HAP-1 (cell line): ENCODE data around the gene ASIC2.

Experiments used
- DNase-seq, 2 experiments: peaks; one replicate each; pipeline ENCODE4 v3.0.0-alpha.2; 2016 to 2020; ENCODE audit warnings: low spot score in 2 of 2
- H3K27me3 ChIP-seq: fragments of 250-450 bp; sonication (Bioruptor Pico); 2 replicates; pipeline ENCODE4 v1.5.1; 2020; ENCODE audit warnings: low read depth, mild to moderate bottlenecking, moderate library complexity
- H3K36me3 ChIP-seq: fragments of 250-450 bp; sonication (Bioruptor Pico); replicated peaks from 2 replicates; pipeline ENCODE4 v1.5.1; 2020; ENCODE audit warnings: mild to moderate bottlenecking
- H3K4me1 ChIP-seq: fragments of 250-450 bp; sonication (Bioruptor Pico); 2 replicates; pipeline ENCODE4 v1.5.1; 2020; ENCODE audit warnings: mild to moderate bottlenecking
- H3K4me3 ChIP-seq: fragments of 250-450 bp; sonication (Bioruptor Pico); 2 replicates; pipeline ENCODE4 v1.5.1; 2020; ENCODE audit warnings: mild to moderate bottlenecking, moderate library complexity
- H3K9me3 ChIP-seq: fragments of 250-450 bp; sonication (Bioruptor Pico); 2 replicates; pipeline ENCODE4 v1.5.1; 2020; ENCODE audit warnings: mild to moderate bottlenecking, moderate library complexity
- in situ Hi-C: fragments of 300-500 bp; cut with MboI; formaldehyde crosslinking; loops from 3 replicates; pipeline ENCODE4 v1.14.3; 2020; ENCODE audit warnings: low sequenced_read_pairs, inconsistent platforms, mixed read lengths

The ASIC2 gene

GRCh38 chr17:33080091-33080490, 213.0 kb downstream of the ASIC2 start:
- Histone ChIP-seq H3K27me3 (peaks cover 2% of the 10 kb centered on the region; the same call in 1 of the 2 replicates), H3K4me1 (peaks cover 2% of the 10 kb centered on the region; the same call in 1 of the 2 replicates), H3K9me3 (no peaks in the 10 kb centered on the region), H3K4me3 (no peak overlapping the region), H3K36me3 (no peaks in the 10 kb centered on the region)
- DNase-seq = no peak
- in situ Hi-C loops = no loop called here

GRCh38 chr17:33079201-33079600, 213.9 kb downstream of the ASIC2 start:
- in situ Hi-C loops = no loop called here
- no peaks in the 10 kb centered on the region for H3K9me3 ChIP-seq
- no peaks in the 10 kb centered on the region for H3K4me1 ChIP-seq
- no peak overlapping the region for H3K4me3 ChIP-seq
- H3K36me3 ChIP-seq = no peaks in the 10 kb centered on the region
- no peak for DNase-seq
- H3K27me3 ChIP-seq = peaks cover 2% of the 10 kb centered on the region; the same call in 1 of the 2 replicates

DNA sequence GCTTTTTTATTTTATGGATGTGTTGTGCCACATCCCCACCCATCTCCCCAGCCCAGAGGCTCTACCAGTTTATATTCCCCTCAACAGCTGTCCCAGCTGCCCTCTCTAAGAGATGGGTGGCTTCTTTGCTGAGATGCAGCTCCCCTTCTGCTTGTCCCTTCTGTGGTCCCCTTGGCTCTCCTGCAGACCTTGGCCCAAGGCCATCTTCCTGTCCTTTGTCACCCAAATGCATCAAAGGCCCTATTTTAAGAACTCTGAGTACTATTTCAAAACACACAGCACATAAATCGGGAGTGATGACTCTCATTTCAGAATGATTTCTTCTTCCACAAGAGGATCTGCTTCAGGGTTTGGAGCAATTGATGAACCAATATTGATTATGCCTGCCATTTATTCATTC, 216.1 kb downstream of the ASIC2 start:
- H3K4me3 ChIP-seq = no peak overlapping the region
- no peaks in the 10 kb centered on the region for H3K36me3 ChIP-seq
- no peaks in the 10 kb centered on the region for H3K4me1 ChIP-seq
- H3K9me3 ChIP-seq = no peaks in the 10 kb centered on the region
- in situ Hi-C loops = no loop called here
- no peak for DNase-seq
- H3K27me3 ChIP-seq = peaks cover 2% of the 10 kb centered on the region; the same call in 1 of the 2 replicates

DNA sequence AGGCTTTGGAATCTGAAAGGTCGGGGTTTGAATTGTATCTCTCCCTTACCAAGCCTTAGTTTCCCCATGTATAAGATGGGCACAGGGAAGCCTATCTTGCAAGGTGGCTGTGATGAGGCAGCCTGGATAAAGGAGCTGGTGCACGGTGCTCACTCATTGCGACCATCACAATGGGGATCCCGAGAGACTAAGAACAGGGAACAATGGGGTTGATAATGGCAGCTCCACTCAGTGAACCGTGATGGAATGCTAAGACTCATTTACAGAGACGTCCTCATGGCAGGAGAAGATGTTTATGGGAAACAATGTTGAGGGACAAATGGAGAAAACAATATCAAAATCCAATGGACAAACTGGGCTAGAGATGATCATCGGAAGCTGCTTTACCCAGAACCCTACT, 219.7 kb downstream of the ASIC2 start:
- Histone ChIP-seq H3K36me3 (no peaks in the 10 kb centered on the region), H3K4me1 (no peaks in the 10 kb centered on the region), H3K9me3 (no peaks in the 10 kb centered on the region), H3K4me3 (no peak overlapping the region), H3K27me3 (peaks cover 2% of the 10 kb centered on the region; the same call in 1 of the 2 replicates)
- in situ Hi-C loops = no loop called here
- DNase-seq = no peak

GRCh38 chr17:33072421-33073161, 220.5 kb downstream of the ASIC2 start:
- Histone ChIP-seq H3K4me3 (no peak overlapping the region), H3K9me3 (no peaks in the 10 kb centered on the region), H3K4me1 (no peaks in the 10 kb centered on the region), H3K27me3 (peaks cover 2% of the 10 kb centered on the region; the same call in 1 of the 2 replicates), H3K36me3 (no peaks in the 10 kb centered on the region)
- in situ Hi-C loops = no loop called here
- no peak for DNase-seq

DNA sequence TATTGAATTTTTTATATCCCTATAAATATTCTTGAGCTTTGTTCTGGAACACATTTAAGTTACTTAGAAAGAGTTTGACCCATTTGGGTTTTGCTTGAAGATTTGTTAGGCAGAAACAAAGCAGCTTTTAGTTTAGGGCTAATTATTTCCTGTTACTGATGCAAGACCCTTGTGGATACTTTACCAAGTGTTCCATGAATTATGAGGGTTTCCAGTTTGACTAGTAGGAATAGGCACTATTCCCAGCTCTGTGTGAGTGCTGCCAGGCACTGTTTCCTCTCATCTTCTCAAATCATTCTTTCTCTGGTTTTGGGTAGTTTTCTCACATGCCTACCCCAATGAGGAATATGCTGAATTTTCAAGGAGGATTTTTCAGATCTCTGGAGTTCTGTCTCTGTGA, 221.4 kb downstream of the ASIC2 start:
- H3K4me3 ChIP-seq = no peak overlapping the region
- H3K27me3 ChIP-seq = peaks cover 2% of the 10 kb centered on the region; the same call in 1 of the 2 replicates

DNA sequence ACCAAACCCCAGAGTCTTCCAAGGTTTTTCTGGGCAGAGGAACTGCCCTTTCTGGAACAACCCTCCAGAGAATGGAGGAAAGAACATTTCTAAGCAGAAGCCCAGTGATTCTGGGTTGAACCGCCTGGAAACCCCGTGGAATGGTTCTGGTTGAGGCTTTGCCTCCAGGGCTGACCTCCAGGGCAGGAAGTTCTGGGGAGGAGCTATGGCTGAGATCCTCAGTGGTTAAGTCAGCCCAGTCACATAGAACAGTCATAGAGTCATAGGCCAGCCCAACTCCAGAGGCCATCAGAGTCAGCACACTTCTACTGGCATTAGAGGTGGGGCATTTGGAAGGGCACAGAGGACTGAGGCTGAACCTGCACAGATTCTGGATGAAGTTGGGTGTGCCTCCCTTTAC, 235.5 kb downstream of the ASIC2 start:
- Histone ChIP-seq H3K27me3 (no peaks in the 10 kb centered on the region), H3K4me1 (no peaks in the 10 kb centered on the region), H3K4me3 (no peak overlapping the region), H3K36me3 (no peaks in the 10 kb centered on the region), H3K9me3 (no peaks in the 10 kb centered on the region)
- no peak for DNase-seq
- in situ Hi-C loops = no loop called here

More for the DNA sequence above, 221.4 kb downstream of the ASIC2 start:
- Histone ChIP-seq H3K9me3 (no peaks in the 10 kb centered on the region), H3K36me3 (no peaks in the 10 kb centered on the region), H3K4me1 (no peaks in the 10 kb centered on the region)
- DNase-seq = no peak
- in situ Hi-C loops = no loop called here

DNA sequence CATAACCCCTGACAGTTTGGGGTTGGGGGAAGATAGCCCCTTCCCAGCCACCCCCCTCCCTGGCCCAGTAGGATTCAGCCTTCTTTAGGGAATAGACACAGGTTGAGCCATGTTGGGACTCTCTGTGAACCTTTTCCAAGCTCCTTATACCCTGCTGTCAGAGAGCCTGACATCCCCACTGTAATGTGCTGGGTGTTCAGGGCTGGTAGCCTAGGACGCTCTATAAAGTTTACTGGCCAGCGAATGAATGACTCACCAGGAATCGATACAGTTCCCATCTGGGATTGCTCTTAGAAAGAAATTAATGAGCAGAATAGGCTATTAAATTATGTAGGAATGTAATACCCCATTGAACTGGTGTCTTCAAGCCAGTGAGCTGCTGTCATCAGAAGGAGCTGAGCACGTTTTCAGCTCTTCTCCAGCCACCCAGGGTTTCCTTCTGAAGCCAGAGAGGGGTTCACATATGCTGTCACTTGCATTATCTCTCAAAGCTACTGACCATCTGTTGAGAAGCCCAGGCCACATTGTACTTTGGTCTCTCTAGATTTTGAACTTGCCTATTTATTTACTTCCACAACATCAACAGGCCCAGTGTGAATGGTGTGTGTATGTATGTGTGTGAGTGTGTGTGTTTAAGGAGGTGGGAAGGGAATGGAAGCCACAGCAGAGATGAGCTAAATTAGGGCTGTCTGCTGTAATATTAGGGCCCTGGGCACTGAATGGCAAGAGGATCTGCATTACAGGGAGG, 236.5 kb downstream of the ASIC2 start:
- no peak for DNase-seq
- H3K4me3 ChIP-seq = no peak overlapping the region
- no peaks in the 10 kb centered on the region for H3K9me3 ChIP-seq
- no peaks in the 10 kb centered on the region for H3K4me1 ChIP-seq
- no peaks in the 10 kb centered on the region for H3K36me3 ChIP-seq
- no peaks in the 10 kb centered on the region for H3K27me3 ChIP-seq
- in situ Hi-C loops = no loop called here

DNA sequence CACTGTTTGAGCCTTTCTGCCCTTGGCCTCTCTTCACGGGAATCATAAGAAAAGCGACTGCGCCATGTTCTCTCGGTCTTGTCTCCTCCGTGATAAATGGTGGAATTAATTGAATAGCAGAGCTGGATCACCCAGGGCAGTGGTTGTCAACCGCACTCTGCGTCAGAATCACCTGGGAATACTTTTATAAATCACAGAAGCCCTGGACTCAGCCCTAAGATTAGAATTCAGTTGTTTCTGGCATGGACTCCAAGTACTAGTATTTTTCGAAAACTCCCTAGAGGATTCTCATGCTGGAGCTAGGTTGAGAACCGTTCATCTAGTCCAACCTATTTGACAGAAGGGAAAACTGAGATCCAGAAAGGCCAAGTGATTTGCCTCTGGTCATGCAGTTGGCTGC, 237.3 kb downstream of the ASIC2 start:
- in situ Hi-C loops = no loop called here
- no peak for DNase-seq
- Histone ChIP-seq H3K4me1 (no peaks in the 10 kb centered on the region), H3K27me3 (no peaks in the 10 kb centered on the region), H3K36me3 (no peaks in the 10 kb centered on the region), H3K9me3 (no peaks in the 10 kb centered on the region), H3K4me3 (no peak overlapping the region)

GRCh38 chr17:33055171-33055611, 237.9 kb downstream of the ASIC2 start:
- no peaks in the 10 kb centered on the region for H3K27me3 ChIP-seq
- in situ Hi-C loops = no loop called here

DNA sequence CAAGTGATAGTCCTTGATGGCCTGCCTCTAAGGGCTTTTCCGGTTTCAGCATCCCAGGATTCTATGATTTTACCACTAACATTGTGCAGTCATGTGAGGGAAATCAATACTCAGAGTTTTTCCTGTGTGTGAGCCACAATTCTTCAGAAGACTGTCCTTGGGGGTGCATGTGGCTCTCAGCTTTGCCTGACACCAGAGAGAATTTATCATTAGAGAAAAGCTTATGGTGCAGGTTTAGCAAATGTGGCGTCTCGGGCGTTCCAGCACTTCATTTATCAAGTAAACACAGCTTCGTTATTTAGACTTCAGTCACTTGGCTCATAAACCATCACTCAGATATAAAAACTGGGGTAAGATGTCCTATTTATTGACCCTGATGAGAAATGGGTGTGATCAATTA, 238.7 kb downstream of the ASIC2 start:
- Histone ChIP-seq H3K27me3 (no peaks in the 10 kb centered on the region), H3K4me1 (no peaks in the 10 kb centered on the region), H3K36me3 (no peaks in the 10 kb centered on the region), H3K9me3 (no peaks in the 10 kb centered on the region), H3K4me3 (no peak overlapping the region)
- DNase-seq = no peak
- in situ Hi-C loops = no loop called here

More at GRCh38 chr17:33055171-33055611, 237.9 kb downstream of the ASIC2 start:
- H3K4me1 ChIP-seq = no peaks in the 10 kb centered on the region
- H3K36me3 ChIP-seq = no peaks in the 10 kb centered on the region
- H3K9me3 ChIP-seq = no peaks in the 10 kb centered on the region
- no peak overlapping the region for H3K4me3 ChIP-seq
- DNase-seq = no peak

- Histone ChIP-seq H3K27me3 (no peaks in the 10 kb centered on the region), H3K4me3 (no peak overlapping the region), H3K4me1 (no peaks in the 10 kb centered on the region), H3K9me3 (no peaks in the 10 kb centered on the region), H3K36me3 (no peaks in the 10 kb centered on the region)
- in situ Hi-C loops = no loop called here
- no peak for DNase-seq
Measured at GRCh38 chr17:33053676-33054075, 239.4 kb downstream of the ASIC2 start.

DNA sequence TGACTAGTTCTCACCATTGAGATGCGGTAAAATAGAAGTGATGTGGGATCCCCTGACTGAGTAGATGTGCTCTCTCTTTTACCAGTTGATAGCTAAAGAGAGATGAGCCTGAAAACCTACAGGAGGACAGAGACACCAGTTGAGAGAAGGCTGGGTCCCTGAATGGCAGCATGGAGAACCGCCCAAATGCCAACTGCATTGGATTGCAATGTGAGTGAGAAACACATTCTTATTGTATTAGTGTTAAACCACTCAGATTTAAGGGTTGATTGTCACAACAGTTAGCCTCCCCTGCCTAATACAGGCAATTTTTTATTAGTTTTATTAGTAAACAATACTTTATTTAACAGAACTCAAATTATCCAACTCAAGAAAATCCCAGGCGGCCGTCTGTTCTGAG, 240.2 kb downstream of the ASIC2 start:
- Histone ChIP-seq H3K4me3 (no peak overlapping the region), H3K27me3 (no peaks in the 10 kb centered on the region), H3K9me3 (no peaks in the 10 kb centered on the region), H3K4me1 (no peaks in the 10 kb centered on the region), H3K36me3 (no peaks in the 10 kb centered on the region)
- DNase-seq = no peak
- in situ Hi-C loops = no loop called here

- DNase-seq = no peak
- in situ Hi-C loops = no loop called here
- Histone ChIP-seq H3K4me1 (no peaks in the 10 kb centered on the region), H3K9me3 (no peaks in the 10 kb centered on the region), H3K36me3 (no peaks in the 10 kb centered on the region), H3K27me3 (no peaks in the 10 kb centered on the region), H3K4me3 (no peak overlapping the region)
Measured at GRCh38 chr17:33050611-33051140, 242.4 kb downstream of the ASIC2 start.
